WERI-Rb-1 (cell line): Measurements from ENCODE around the gene ZNF587.
A peak's percentile ranks its signal among the peaks of the same experiment; 100 is the strongest.
"Not testable (repeated sequence)": the region's sequence is repeated elsewhere in the genome, so short reads cannot be mapped to it uniquely, and the experiment has no call there.

Experiments
- DNase-seq: peaks from one replicate; pipeline ENCODE4 v3.0.0-alpha.2; 2020
- H3K27ac ChIP-seq: fragments of 250-450 bp; sonication (Bioruptor Pico); 2 replicates; pipeline ENCODE4 v1.5.1; 2020; ENCODE audit warnings: mild to moderate bottlenecking, moderate library complexity
- H3K27me3 ChIP-seq: fragments of 250-450 bp; sonication (Bioruptor Pico); 2 replicates; pipeline ENCODE4 v1.5.1; 2021; ENCODE audit warnings: mild to moderate bottlenecking, low read depth, moderate library complexity; ENCODE audit not compliant: insufficient read depth, severe bottlenecking
- H3K36me3 ChIP-seq: fragments of 250-450 bp; sonication (Bioruptor Pico); 2 replicates; pipeline ENCODE4 v1.5.1; 2020; ENCODE audit warnings: mild to moderate bottlenecking, moderate library complexity
- H3K4me3 ChIP-seq: 2 replicates; pipeline ENCODE4 v1.5.1; 2011; ENCODE audit warnings: low read depth, mild to moderate bottlenecking, control low read depth, low read length
- H3K9me3 ChIP-seq: fragments of 250-450 bp; sonication (Bioruptor Pico); 2 replicates; pipeline ENCODE4 v1.5.1; 2021; ENCODE audit warnings: mild to moderate bottlenecking, moderate library complexity; ENCODE audit not compliant: severe bottlenecking
- CTCF ChIP-seq: IDR thresholded peaks from 2 replicates; pipeline ENCODE4 v1.5.1; 2011; ENCODE audit warnings: low read depth, mild to moderate bottlenecking, control low read depth, inconsistent platforms, low read length

ZNF587 gene

GRCh38 chr19:57849666-57850473, at the start of gene ZNF587:
Gene ZNF587, plus strand, starts transcription at chr19:57849859. Its CDS starts 180 bp downstream, at chr19:57850039.
- peak; percentile 80 for DNase-seq
- Histone ChIP-seq H3K36me3 (peaks cover 22% of the 10 kb centered on the region), H3K4me3 (peak within 1 kb of the TSS; percentile 88), H3K27ac (peak within 1 kb of the TSS; percentile 88)
- not testable (repeated sequence) for H3K27me3 ChIP-seq, H3K9me3 ChIP-seq

GRCh38 chr19:57800696-57801095, 49.0 kb upstream of the ZNF587 start:
- Histone ChIP-seq H3K9me3 (no peaks in the 10 kb centered on the region), H3K27me3 (no peaks in the 10 kb centered on the region), H3K27ac (no peak overlapping the region), H3K36me3 (peaks cover 4% of the 10 kb centered on the region), H3K4me3 (no peak overlapping the region)
- DNase-seq: peak; percentile 39
- TF ChIP-seq CTCF: no peak

- H3K27ac ChIP-seq: no peak overlapping the region
- H3K36me3 ChIP-seq: peaks cover 5% of the 10 kb centered on the region
- H3K9me3 ChIP-seq: no peaks in the 10 kb centered on the region
- no peak for DNase-seq
- H3K4me3 ChIP-seq: no peak overlapping the region
- no peak for TF ChIP-seq CTCF
- no peaks in the 10 kb centered on the region for H3K27me3 ChIP-seq
These were observed 47.4 kb upstream of the ZNF587 start for GRCh38 chr19:57802269-57802668.

GRCh38 chr19:57803265-57803593, 46.4 kb upstream of the ZNF587 start:
- Histone ChIP-seq H3K9me3 (no peaks in the 10 kb centered on the region), H3K36me3 (peaks cover 13% of the 10 kb centered on the region), H3K4me3 (no peak overlapping the region), H3K27ac (no peak overlapping the region), H3K27me3 (no peaks in the 10 kb centered on the region)
- TF ChIP-seq CTCF: no peak
- no peak for DNase-seq

GRCh38 chr19:57803594-57804325, 45.9 kb upstream of the ZNF587 start:
- no peaks in the 10 kb centered on the region for H3K27me3 ChIP-seq
- no peak overlapping the region for H3K4me3 ChIP-seq
- H3K27ac ChIP-seq: no peak overlapping the region
- H3K36me3 ChIP-seq: peaks cover 17% of the 10 kb centered on the region
- no peaks in the 10 kb centered on the region for H3K9me3 ChIP-seq
- TF ChIP-seq CTCF: no peak
- DNase-seq: no peak

- Histone ChIP-seq H3K27me3 (no peaks in the 10 kb centered on the region), H3K36me3 (peaks cover 36% of the 10 kb centered on the region), H3K4me3 (no peak overlapping the region), H3K27ac (no peak overlapping the region), H3K9me3 (no peaks in the 10 kb centered on the region)
- no peak for DNase-seq
- no peak for TF ChIP-seq CTCF
These were observed 42.1 kb upstream of the ZNF587 start for GRCh38 chr19:57807541-57807940.

GRCh38 chr19:57810410-57811295, 39.0 kb upstream of the ZNF587 start:
- H3K27me3 ChIP-seq, H3K4me3 ChIP-seq, H3K9me3 ChIP-seq: not testable (repeated sequence)
- peaks cover 41% of the 10 kb centered on the region for H3K36me3 ChIP-seq
- peak overlapping the region; percentile 22 for H3K27ac ChIP-seq
- peak; percentile 48 for DNase-seq
